GM19193 (cell line): ENCODE results near the gene PAPPA2.

Experiments used
- POLR2A ChIP-seq: IDR thresholded peaks from 4 replicates; pipeline ENCODE4 v1.6.1; 2011; ENCODE audit not compliant: insufficient read depth, insufficient read length; ENCODE audit errors: extremely low read depth

The PAPPA2 gene

DNA sequence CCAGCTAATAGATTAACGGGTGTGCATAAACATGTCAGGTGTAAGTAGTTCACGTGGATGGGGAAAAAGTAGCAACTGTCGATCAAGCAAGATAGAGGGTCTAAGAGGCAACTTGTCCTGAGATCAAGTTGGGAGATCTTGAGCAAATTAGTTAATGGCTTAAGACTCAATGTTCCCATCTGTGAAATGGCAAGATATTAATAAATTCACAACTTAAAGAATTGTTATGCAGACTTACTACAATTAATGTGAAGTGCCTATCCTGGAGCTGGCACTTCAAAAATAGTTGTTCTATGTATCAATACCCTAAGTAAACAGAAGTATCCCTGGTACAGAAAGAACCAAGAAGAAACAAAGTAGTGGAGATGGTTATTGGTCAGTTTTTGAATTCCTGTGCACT is 389.1 kb downstream of the PAPPA2 start:
- no peak for TF ChIP-seq POLR2A

DNA sequence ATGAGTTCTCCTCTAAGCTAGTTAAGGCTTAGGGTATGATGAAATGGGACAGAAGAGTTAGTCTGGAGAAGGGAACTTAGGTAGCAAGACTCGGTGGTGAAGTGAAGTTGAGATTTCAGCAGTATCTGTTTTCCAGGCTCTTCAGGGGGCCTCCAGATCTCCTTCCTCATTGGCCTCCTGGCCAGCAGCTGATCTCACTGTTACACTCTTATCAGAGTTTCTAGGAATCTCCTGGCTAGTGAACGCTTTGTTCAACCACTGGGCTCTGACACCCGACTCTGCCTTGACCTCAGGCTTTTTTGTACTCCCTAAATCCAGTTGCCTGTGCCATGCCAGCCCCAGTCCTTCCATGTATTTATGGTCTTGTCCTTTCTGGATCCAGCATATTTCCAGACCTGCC is 390.5 kb downstream of the PAPPA2 start:
- TF ChIP-seq POLR2A = no peak

DNA sequence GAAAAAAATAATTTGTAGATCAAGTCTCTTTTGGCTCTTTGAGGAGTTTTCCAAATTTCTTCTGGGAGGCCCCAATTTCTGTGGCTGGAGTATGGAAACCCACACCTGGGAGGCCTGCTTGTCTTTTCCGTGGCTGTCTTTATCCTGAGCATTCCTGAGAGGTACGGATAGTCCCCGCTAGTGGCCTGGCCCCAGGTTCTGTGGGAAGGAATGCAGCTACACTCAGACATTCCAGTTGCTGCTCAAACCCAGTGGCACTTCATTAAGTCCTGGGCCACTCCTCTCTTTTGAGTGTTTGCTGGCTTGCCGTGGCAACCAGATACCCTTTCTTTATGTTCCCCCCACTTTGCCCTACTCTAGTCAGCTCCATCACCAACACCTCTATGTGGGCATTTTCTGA is 391.1 kb downstream of the PAPPA2 start:
- no peak for TF ChIP-seq POLR2A

DNA sequence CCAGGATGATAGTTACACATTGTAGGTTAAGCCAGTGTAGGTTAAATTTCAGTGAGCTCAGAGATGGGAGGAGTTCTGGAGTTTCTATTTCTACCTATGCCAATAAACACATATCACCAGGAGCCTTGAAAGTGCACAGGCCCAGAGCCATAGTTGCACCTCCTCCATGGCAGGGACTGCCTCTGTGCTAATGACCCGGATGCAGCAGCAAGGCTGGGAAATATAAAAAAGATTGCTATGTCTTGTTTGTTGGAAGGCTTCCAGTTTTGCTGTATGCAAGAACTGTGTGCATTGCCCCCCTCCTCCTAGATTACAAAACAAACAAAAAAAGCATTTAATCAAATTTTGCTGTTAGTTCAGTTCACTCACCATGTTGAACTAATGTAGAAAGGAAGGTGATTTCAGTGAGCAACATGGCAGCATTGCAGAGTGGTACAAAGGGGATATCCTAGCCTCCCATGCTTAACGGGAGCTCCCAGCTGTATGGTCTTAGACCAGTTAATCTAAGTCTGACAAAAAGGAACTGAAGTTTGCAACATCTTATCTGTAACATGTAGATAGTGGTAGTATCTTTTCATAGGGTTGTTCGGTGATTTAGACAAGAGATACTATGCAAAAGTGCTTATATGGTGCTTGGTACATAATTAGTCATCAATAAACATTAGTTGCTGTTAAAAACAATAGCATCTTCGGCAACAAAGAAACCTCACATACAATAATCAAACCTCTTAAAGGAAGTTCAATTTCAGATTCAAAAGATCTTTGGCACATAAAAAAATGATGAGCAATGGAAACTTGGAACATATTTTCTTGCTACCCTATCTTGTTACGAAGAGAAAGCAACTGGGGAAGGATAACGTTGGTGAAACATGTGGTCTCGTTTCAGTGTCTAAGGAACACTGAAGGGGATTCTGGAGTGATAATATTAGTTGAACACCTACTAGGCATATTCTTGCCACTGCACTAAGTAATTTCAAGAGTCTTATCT is 392.1 kb downstream of the PAPPA2 start:
- no peak for TF ChIP-seq POLR2A

DNA sequence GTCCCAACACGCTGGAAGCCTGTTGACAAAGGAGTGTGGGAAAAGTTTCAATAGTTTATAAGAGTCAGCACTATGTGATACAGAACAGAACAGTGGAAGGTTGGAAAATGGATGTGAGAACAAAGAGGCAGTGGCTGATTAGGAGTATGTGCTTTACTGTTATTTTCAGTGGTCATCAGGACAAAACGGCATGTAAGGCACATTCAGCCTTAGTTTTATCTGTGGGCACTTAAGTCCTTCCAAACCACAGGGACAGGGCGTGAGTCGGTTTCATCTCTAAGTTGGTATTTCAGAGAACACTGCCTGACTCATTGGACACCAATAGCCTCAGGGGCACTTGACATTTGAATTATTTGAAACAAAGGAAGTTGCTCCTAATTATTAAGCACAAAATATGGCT is 394.7 kb downstream of the PAPPA2 start:
- no peak for TF ChIP-seq POLR2A

DNA sequence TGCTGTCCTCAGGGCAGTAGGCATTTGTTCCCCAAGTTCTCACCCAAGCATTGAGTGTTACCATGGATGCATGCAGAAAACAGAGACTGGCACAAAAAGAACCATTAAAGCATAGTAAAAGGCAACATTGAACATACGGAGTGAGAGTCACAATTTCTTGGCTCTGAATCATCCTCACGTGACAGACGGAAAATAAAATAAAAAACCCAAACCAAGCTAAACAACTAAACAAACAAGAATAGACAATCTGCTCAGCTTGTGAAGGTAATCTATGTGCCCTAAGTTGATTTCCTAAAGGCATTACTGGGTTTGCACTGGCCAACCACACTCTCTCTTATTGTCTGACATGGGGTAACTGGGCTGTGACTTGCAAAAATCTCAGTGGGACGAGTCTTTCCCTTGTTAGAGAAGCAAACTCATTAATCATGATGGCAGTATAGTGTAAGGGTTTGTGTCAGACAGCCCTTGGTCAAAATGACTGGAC is 395.5 kb downstream of the PAPPA2 start:
- no peak for TF ChIP-seq POLR2A

DNA sequence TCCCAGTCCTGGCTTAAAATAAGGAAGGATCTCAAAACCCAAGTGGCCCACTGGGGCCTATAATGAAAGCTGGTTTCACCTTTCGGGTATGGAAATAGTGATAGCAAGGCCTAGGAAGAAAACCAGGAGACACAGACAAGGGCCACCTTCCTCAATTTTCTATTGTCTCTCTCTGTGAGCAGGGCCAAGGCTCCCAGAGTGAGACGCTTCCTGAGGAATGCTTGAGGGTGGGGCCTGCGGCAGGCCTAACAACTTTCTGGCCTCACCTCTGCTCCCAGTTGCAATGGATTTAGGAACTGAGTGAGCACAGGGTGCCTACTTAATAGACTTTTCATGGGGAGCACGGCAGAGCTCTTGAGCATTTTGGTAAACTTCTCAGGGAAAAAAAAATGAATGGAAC is 400.6 kb downstream of the PAPPA2 start:
- TF ChIP-seq POLR2A = no peak

DNA sequence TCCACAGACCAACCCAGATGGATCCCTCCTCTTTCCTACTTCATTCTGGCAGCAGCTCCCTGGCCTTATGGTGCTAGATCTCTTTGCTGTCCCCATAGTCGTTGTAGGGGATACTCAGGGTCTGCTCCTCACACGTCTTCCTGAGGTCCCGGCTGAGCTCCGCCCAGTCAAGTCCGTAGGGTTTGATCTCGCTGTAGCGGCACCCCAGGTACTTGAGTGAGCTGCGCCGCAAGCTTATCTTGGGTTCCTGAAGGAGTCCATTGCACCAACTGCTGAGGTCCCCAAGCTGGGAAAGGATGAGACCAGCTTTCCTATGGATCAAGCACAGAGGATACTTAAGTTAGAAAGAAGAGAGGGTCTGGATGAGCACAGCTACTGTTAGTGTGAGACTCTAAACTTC is 401.2 kb downstream of the PAPPA2 start:
- TF ChIP-seq POLR2A = no peak

DNA sequence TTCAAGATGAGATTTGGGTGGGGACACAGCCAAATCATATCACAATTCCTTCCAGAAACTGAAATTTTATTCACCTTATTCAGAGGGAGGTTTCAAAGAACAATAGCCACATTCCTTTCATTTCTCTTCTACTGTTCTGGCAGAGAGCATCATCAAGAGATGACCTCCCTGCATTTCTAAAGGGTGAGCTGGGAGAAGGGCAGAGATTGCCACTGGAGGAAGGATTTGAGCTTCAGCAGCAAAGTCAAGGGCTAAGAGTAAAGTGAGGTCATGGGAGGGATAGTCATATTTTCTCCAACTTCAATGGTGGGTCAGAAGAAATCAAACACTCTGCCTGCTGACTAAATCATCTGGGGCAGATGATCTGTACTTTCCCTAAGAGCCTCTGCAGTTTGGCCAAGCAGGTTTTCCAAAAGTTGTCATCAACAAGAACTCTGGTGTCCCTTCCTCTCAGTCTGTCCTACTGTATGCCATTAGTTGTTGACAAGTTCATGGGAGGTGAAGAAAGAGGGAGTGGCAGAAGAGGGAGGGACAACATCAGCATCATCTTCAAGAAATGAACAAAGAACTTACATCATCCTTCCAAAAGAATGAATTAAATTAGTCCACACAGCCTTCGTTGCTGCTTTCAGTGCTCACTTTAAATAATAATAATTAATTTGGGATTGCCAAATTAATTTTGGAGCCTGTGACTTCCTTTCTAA is 403.2 kb downstream of the PAPPA2 start:
- no peak for TF ChIP-seq POLR2A

DNA sequence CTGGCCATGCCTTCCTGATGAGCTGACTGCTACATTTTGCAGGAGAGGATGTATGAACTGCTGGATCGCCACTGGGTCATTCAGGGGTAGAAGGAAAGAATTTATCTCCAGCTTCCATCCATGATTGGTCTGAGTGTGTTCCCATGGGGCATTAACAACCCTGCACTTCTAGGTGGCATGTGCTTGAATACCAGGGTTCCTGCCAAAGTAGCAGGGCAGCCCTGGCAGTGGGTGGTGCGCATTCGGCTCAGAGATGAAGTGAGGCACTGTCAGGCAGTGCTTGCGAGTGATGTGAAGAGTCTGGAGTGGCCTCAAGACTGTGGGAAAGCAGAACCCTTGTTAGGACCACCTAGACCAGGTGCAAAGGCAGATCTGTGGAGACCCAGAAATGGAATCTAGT is 406.6 kb downstream of the PAPPA2 start:
- TF ChIP-seq POLR2A = no peak

DNA sequence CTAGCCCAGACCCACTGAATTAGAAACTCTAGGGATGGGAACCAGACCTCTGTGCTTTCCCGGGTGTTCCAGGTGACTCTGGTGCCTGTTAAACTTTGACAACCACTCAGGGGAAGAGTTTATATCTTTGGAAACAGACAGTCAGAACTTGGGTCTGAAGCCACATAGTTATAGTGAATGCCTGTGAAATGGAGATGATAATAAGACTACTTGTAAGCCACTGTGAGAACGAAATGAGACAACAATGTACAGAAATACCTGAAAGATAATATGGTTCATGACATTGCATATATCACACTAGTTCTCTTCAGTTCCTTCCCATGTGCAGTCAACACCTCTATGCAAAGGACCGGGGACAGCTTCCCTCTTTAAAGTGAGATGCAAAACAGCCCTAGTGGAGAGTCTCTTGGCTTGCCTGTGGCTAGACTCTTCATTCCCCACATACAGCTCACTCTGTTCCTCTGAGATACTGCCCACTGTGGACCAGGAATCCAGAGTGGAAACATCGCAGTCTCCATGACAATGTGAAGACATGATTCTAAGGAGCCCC is 414.1 kb downstream of the PAPPA2 start:
- no peak for TF ChIP-seq POLR2A

DNA sequence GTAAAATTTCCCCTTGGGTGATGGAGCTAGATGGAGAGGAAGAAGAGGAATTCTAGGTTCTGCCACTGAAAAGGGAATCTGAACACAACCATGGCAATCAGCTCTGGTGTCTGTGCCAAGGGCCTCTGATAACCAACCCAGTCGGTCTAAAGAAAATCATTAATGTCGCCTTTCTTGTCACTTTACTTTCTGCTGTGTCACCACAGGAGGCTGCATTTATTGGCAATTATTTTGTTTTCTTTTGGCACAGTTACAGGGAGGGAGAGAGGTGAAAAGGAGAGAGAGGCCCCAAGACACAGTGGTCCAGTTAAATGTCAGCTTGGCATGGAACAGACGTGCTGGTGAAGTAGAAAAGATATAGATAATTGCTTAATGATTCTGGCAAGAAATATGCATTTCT is 414.6 kb downstream of the PAPPA2 start:
- no peak for TF ChIP-seq POLR2A

DNA sequence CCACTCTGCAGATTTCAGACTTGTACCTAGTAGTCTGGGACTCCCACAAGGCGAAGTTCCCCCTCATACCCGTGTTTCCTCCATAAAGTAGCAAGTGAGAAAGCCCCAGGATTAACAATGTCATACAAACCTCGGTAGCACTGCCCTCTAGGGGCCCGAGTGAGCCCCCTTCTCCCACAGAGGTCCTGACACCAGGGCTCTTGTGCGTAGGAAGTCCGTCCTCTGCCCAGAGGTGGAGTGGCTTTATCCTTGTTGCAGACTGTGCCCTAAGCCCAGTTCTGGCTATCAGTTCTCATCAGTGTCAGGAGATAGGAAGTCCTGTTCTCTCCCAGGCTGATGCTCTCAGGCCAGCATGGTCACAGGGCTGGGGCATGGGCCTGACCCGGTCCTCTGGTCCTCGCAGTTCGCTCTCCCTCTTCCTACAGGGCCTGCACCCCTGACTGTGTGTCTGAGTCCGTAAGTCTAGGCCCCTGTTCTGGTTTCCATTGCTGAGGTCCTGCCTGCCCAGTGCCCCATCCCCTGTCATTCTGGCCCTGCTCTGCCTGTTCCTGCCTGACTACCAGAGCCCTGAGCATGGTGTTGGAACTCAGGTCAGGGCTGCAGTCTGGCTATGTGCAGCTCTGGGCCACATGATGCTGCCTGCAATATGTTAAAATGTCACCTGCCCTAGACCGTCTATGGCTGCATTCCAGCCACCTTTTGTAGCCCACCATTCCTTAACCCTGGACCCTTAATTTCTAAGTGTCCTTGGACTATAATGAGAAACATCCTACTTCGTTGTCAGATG is 416.0 kb downstream of the PAPPA2 start:
- TF ChIP-seq POLR2A = no peak

DNA sequence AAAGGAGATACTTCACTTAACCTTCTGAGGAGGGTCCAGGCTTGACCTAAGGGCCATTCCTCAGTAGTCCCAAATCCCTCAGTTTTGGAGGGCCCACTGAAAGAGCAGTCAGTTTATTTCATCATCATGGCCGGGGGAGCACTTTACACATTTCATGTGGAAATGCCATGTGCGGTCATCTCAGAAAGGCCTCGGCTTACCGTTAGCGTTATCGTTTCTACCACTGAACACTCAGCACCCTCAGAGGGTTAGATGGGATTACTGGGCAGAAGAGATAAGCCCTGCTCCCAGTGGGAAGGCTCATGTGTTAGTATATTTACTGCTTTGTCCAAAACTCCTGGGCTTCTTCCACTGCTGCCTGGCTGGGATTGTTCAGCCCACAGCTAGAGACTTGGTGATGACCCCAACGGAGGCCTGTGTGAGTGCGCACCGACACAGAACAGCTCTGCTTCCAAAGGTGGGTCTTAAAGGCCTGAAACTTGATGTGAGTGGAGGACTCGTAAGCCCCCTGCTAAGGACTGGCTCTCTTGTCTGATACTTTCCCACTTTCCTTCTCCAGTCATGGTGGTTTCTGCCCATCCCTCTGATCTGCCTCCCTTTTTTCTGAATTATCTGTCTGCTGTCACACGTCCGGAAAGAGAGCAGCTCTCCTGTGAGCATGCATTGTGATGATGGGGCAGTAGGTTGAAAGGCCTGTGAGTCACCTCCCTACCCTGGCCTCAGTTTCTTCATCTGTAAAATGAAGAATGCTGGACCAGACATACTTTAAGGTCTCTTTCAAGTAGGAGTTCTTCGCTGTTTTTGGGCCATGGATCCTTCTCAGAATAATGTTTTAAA is 417.0 kb downstream of the PAPPA2 start:
- TF ChIP-seq POLR2A = no peak

DNA sequence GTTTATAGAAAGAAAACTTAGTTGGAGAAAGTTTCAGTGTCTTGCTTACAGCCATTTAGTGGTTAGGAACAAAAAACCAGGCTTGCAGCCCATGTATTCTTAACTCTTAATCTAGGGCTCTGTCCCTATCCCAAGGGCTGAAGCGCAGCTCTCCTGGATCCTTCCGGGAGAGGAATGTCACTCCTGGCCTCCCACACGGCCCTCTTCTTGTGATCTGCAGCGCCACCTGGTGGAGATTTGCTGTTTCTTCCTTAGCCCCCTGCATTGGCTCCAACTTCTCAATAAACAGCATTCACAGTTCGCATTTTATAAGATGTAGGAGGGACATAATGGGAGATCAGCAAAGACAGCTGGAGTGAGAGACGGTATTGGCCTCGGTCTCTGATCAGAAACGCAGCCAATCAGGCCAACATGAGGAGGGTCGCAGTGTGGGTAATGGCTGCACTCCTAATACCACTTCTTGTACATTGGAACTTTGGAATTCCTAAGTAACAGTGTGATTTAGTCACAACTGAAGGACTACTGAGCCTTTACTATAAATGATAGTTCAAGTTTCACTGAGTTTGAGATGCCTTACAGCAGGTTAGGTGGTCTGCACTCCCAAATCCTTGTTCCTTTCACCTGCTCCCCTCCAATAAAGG is 418.1 kb downstream of the PAPPA2 start:
- TF ChIP-seq POLR2A = no peak
